Retinal pigment epithelial cell (primary cell): ENCODE data around the gene ITM2B.
"Not testable (repeated sequence)": the region's sequence is repeated elsewhere in the genome, so short reads cannot be mapped to it uniquely, and the experiment has no call there.

Experiments
- DNase-seq: peaks from one replicate; pipeline ENCODE4 v3.0.0-alpha.2; 2010; ENCODE audit warnings: low read depth
- H3K4me3 ChIP-seq: 2 replicates; pipeline ENCODE4 v1.5.1; 2011; ENCODE audit warnings: mild to moderate bottlenecking, low read length, control low read depth, moderate library complexity
- CTCF ChIP-seq: conservative IDR thresholded peaks from 2 replicates; pipeline ENCODE4 v1.5.1; 2011; ENCODE audit warnings: low read depth, low read length, control low read depth, inconsistent platforms

The ITM2B gene

GRCh38 chr13:48235341-48236135 is 2.5 kb downstream of the ITM2B start:
- peak overlapping the region; percentile 97 for H3K4me3 ChIP-seq
- DNase-seq, result no peak
- no peak for TF ChIP-seq CTCF

- H3K4me3 ChIP-seq, result peak overlapping the region; percentile 9
- no peak for DNase-seq
- TF ChIP-seq CTCF, result no peak
These were observed 3.7 kb downstream of the ITM2B start for GRCh38 chr13:48236528-48237353.

GRCh38 chr13:48239369-48239768 is 6.4 kb downstream of the ITM2B start:
- not testable (repeated sequence) for H3K4me3 ChIP-seq, DNase-seq

- no peak for DNase-seq
- no peak overlapping the region for H3K4me3 ChIP-seq
- no peak for TF ChIP-seq CTCF
These were observed 8.6 kb downstream of the ITM2B start for GRCh38 chr13:48241651-48242050.

GRCh38 chr13:48242677-48243076 is 9.7 kb downstream of the ITM2B start:
- no peak for TF ChIP-seq CTCF
- no peak for DNase-seq
- H3K4me3 ChIP-seq, result no peak overlapping the region

- no peak for DNase-seq
- H3K4me3 ChIP-seq, result no peak overlapping the region
These were observed 11.2 kb downstream of the ITM2B start for GRCh38 chr13:48244159-48244558.

GRCh38 chr13:48246102-48246501 is 13.1 kb downstream of the ITM2B start:
- H3K4me3 ChIP-seq, result no peak overlapping the region
- no peak for TF ChIP-seq CTCF
- DNase-seq, result no peak

More at GRCh38 chr13:48244159-48244558, 11.2 kb downstream of the ITM2B start:
- no peak for TF ChIP-seq CTCF
